Sigmoid colon (tissue), 3 donors: ENCODE data around the gene CATSPERE.

Source experiments
- POLR2A ChIP-seq, 2 donors: fragments of 450-650 bp; IDR thresholded peaks; one replicate each; pipeline ENCODE4 v1.6.1; 2016; ENCODE audit warnings: antibody characterized with exemption in 2 of 2, mild to moderate bottlenecking in 2 of 2, moderate library complexity in 2 of 2
- TF ChIP-seq, protein P1 (sequence below), 4 experiments: fragments of 450-650 bp in 3 of 4; fragments of 200-600 bp in 1 of 4; IDR thresholded peaks; one replicate each; pipeline ENCODE4 v1.5.1; 2016 to 2019; ENCODE audit warnings: antibody characterized with exemption in 4 of 4, mild to moderate bottlenecking in 3 of 4, moderate library complexity in 2 of 4

DNA sequence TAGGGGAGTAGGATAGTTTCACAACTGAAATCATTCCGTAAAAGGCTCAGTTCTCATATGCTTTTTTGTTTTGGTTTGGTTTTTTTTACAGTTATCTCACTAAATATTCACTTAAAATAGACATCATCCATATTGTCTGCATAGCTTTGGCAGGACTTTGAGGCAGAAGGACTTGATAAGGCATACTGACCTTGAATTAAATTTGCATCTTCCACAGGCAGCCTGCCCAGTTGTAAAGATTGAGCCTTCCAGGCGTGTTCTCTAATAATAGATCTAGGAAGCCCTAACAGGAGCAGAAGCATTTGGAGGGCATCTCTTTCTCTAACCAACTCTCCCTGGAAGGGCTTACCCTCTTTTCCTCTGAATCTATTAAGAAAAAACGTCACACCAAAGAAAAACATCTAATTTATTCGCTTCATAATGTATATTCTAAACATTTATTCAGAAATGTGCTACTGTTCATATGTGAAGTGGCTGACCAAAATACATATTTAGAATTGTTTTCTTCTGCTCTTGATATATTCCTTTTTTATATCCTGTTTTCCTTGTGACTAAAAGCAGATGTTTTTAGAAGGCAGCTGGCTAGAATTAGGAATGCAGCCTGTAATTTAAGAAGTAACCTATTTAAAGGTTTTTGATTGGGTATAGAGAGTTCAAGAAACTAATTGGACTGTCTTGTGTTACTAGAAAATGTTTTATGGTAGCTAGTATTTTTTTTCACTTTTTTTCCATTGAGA is 212.0 kb downstream of the CATSPERE start:
- TF ChIP-seq, protein P1, sequence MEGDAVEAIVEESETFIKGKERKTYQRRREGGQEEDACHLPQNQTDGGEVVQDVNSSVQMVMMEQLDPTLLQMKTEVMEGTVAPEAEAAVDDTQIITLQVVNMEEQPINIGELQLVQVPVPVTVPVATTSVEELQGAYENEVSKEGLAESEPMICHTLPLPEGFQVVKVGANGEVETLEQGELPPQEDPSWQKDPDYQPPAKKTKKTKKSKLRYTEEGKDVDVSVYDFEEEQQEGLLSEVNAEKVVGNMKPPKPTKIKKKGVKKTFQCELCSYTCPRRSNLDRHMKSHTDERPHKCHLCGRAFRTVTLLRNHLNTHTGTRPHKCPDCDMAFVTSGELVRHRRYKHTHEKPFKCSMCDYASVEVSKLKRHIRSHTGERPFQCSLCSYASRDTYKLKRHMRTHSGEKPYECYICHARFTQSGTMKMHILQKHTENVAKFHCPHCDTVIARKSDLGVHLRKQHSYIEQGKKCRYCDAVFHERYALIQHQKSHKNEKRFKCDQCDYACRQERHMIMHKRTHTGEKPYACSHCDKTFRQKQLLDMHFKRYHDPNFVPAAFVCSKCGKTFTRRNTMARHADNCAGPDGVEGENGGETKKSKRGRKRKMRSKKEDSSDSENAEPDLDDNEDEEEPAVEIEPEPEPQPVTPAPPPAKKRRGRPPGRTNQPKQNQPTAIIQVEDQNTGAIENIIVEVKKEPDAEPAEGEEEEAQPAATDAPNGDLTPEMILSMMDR (IDR thresholded peaks at IDR 0.05): no peak
- no peak for TF ChIP-seq POLR2A (IDR thresholded peaks at IDR 0.05)
